Keratinocyte (primary cell): ENCODE data around the gene TPRG1L.

Source experiments
- CTCF ChIP-seq, 3 experiments: IDR thresholded peaks in 1 of 3; conservative IDR thresholded peaks in 1 of 3; optimal IDR thresholded peaks in 1 of 3; 2 replicates in 2 of 3; 3 replicates in 1 of 3; pipeline versions ENCODE3 to v1.5.1; 2011; ENCODE audit warnings: low read length in 3 of 3, mild to moderate bottlenecking in 3 of 3, moderate library complexity in 2 of 3, control low read depth in 1 of 3, inconsistent platforms in 1 of 3; ENCODE audit not compliant: insufficient read depth in 2 of 3; ENCODE audit errors: extremely low read depth in 1 of 3
- EZH2 ChIP-seq: IDR thresholded peaks from one replicate; pipeline ENCODE4 v1.6.1; 2012; ENCODE audit warnings: inconsistent platforms, mild to moderate bottlenecking, low read length, moderate library complexity

GRCh38 chr1:3594706-3595377, 30.0 kb upstream of the TPRG1L start:
- no peak for TF ChIP-seq CTCF (optimal IDR thresholded peaks at IDR 0.05 in 1 of 3, IDR thresholded peaks at IDR 0.05 in 1 of 3, conservative IDR thresholded peaks at IDR 0.05 in 1 of 3; ENCODE audit: extremely low read depth in 1 of 3, insufficient read depth in 2 of 3, low read length in 3 of 3)
- TF ChIP-seq EZH2: no peak
